ENCODE data around the gene LYPLAL1.

- TF ChIP-seq POLR2A (IDR thresholded peaks at IDR 0.05; ENCODE audit: low read depth, low read length) (no peak), SMC3 (IDR thresholded peaks at IDR 0.05; ENCODE audit: low read depth, low read length) (no peak), MAFK (IDR thresholded peaks at IDR 0.05; ENCODE audit: low read depth, low read length) (no peak), CTCF (conservative IDR thresholded peaks at IDR 0.05; ENCODE audit: low read depth, low read length) (no peak), RCOR1 (IDR thresholded peaks at IDR 0.05; ENCODE audit: insufficient replicate concordance, low read length) (no peak), BHLHE40 (IDR thresholded peaks at IDR 0.05; ENCODE audit: low read depth, low read length) (no peak), RAD21 (IDR thresholded peaks at IDR 0.05; ENCODE audit: low read length) (no peak), FOS (IDR thresholded peaks at IDR 0.05; ENCODE audit: low read depth, low read length) (no peak), MXI1 (IDR thresholded peaks at IDR 0.05; ENCODE audit: borderline replicate concordance, low read depth, low read length) (no peak), RFX5 (IDR thresholded peaks at IDR 0.05; ENCODE audit: low read depth, low read length) (no peak), NFE2L2 (IDR thresholded peaks at IDR 0.05; ENCODE audit: low read depth, low read length) (no peak), USF2 (IDR thresholded peaks at IDR 0.05; ENCODE audit: low read depth, low read length) (no peak)
Observed at GRCh38 chr1:219188331-219188803, 14.7 kb downstream of the LYPLAL1 start.

Data from IMR-90 (cell line).